GM12878 (cell line): ENCODE measurements around the gene ASIP.

Experiments used
- CHD2 ChIP-seq: IDR thresholded peaks from 2 replicates; pipeline ENCODE4 v1.6.1; 2011; ENCODE audit warnings: low read depth, low read length, improper control_type of control experiment, borderline replicate concordance
- CREB1 ChIP-seq: IDR thresholded peaks from 2 replicates; pipeline ENCODE4 v1.6.1; 2012; ENCODE audit warnings: low read depth, mild to moderate bottlenecking, inconsistent platforms
- EZH2 ChIP-seq: IDR thresholded peaks from 2 replicates; pipeline ENCODE4 v1.6.1; 2012; ENCODE audit warnings: low read depth, mild to moderate bottlenecking, control low read depth, inconsistent platforms, low read length, borderline replicate concordance; ENCODE audit not compliant: control insufficient read depth
- GABPA ChIP-seq: IDR thresholded peaks from 2 replicates; pipeline ENCODE4 v1.6.1; 2014; ENCODE audit warnings: antibody characterized with exemption, low read depth, mild to moderate bottlenecking, inconsistent platforms
- POLR2AphosphoS5 ChIP-seq: IDR thresholded peaks from 2 replicates; pipeline ENCODE4 v1.6.1; 2011; ENCODE audit warnings: mild to moderate bottlenecking, low read length, inconsistent platforms
- RCOR1 ChIP-seq: conservative IDR thresholded peaks from 2 replicates; pipeline ENCODE4 v1.6.1; 2012; ENCODE audit warnings: low read depth, low read length, improper control_type of control experiment
- YY1 ChIP-seq: IDR thresholded peaks from 2 replicates; pipeline ENCODE4 v1.6.1; 2011; ENCODE audit warnings: low read depth, mild to moderate bottlenecking, low read length
- ZNF274 ChIP-seq: IDR thresholded peaks from one replicate; pipeline ENCODE4 v1.8.0; 2011; ENCODE audit not compliant: insufficient read length, insufficient read depth
- TF ChIP-seq, protein P1 (sequence below), 3 experiments: IDR thresholded peaks in 2 of 3; conservative IDR thresholded peaks in 1 of 3; 2 replicates each; pipeline ENCODE4 v1.5.1; 2011; ENCODE audit warnings: low read depth in 3 of 3, low read length in 3 of 3, mild to moderate bottlenecking in 3 of 3, control low read depth in 2 of 3, moderate library complexity in 2 of 3, inconsistent platforms in 1 of 3, mixed read lengths in 1 of 3; ENCODE audit not compliant: control insufficient read depth in 2 of 3, insufficient read depth in 1 of 3; ENCODE audit errors: extremely low read depth in 1 of 3

DNA sequence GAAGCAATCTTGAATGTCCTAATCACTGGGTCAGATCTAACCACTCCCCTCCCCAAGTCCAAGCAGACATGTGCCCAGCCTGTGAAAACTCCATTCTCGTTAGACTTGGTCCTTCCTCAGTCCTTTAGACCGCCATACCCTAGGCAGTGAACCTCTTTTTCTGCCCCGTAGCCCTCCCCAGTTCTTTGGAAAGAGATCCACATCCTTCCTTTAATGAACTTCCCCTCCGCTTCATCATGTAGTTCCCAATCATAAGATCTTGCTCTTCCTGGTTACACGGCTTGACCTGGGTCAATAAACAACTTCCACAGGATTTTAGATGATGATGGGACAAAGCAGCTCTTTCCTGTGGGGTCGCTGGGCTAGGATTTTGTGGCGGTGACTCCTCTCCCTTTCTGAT, 52.4 kb downstream of the ASIP start:
- TF ChIP-seq ZNF274 = no peak
- TF ChIP-seq RCOR1 = no peak
- TF ChIP-seq CHD2 = no peak
- TF ChIP-seq GABPA = no peak
- no peak for TF ChIP-seq EZH2
- no peak for TF ChIP-seq YY1
- TF ChIP-seq CREB1 = no peak
- TF ChIP-seq, protein P1, sequence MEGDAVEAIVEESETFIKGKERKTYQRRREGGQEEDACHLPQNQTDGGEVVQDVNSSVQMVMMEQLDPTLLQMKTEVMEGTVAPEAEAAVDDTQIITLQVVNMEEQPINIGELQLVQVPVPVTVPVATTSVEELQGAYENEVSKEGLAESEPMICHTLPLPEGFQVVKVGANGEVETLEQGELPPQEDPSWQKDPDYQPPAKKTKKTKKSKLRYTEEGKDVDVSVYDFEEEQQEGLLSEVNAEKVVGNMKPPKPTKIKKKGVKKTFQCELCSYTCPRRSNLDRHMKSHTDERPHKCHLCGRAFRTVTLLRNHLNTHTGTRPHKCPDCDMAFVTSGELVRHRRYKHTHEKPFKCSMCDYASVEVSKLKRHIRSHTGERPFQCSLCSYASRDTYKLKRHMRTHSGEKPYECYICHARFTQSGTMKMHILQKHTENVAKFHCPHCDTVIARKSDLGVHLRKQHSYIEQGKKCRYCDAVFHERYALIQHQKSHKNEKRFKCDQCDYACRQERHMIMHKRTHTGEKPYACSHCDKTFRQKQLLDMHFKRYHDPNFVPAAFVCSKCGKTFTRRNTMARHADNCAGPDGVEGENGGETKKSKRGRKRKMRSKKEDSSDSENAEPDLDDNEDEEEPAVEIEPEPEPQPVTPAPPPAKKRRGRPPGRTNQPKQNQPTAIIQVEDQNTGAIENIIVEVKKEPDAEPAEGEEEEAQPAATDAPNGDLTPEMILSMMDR (IDR thresholded peaks at IDR 0.05 in 2 of 3, conservative IDR thresholded peaks at IDR 0.05 in 1 of 3; ENCODE audit: control insufficient read depth in 2 of 3, extremely low read depth in 1 of 3, insufficient read depth in 1 of 3, low read depth in 3 of 3, low read length in 3 of 3) = no peak
- no peak for TF ChIP-seq POLR2AphosphoS5
